Large intestine (tissue), 3 donors: ENCODE data around the gene JMJD8. TPM values are rescaled to one million over a fixed set of nuclear protein-coding genes. Genes with fewer than 3 reads are reported as not detected.
A peak's percentile ranks its signal among the peaks of the same experiment; 100 is the strongest.

ENCODE experiments used
- DNase-seq, 2 donors: peaks; one replicate each; pipeline versions ENCODE4 v3.0.0 to v3.0.0-alpha.2; 2013
- H3K27ac ChIP-seq: one replicate; pipeline ENCODE4 v1.5.1; 2013; ENCODE audit warnings: low read length
- H3K27me3 ChIP-seq: 2 replicates; pipeline ENCODE4 v1.6.1; 2013; ENCODE audit warnings: low read length; ENCODE audit not compliant: control insufficient read depth, insufficient read depth
- H3K36me3 ChIP-seq: 2 replicates; pipeline ENCODE4 v1.6.1; 2013; ENCODE audit warnings: low read length; ENCODE audit not compliant: control insufficient read depth, insufficient read depth
- H3K4me1 ChIP-seq: one replicate; pipeline ENCODE4 v1.6.1; 2013; ENCODE audit warnings: low read length; ENCODE audit not compliant: control insufficient read depth, insufficient read depth
- H3K4me3 ChIP-seq: one replicate; pipeline ENCODE4 v1.5.1; 2013; ENCODE audit warnings: low read length
- H3K9me3 ChIP-seq: one replicate; pipeline ENCODE4 v1.6.1; 2013; ENCODE audit warnings: mild to moderate bottlenecking, low read depth, low read length, moderate library complexity; ENCODE audit not compliant: control insufficient read depth
- WGBS: methylation state at CpG from one replicate; pipeline ENCODE4 v1.1.5; 2013; ENCODE audit warnings: low lambda C conversion rate; ENCODE audit not compliant: insufficient coverage; 5-methylcytosine and 5-hydroxymethylcytosine counted together
- polyA plus RNA-seq: library from polyadenylated mRNA; unstranded; fragments of 120-200 nt; gene quantifications from one replicate; pipeline ENCODE4 v1.2.1, GENCODE V29; 2013

The JMJD8 gene
- polyA plus RNA-seq, 1 donor = 38.9 TPM

- peaks cover 60% of the 10 kb centered on the region for H3K4me1 ChIP-seq
- WGBS = 100% methylated on average over 4 of the region's 12 CpGs
- H3K27me3 ChIP-seq = no peaks in the 10 kb centered on the region
- H3K27ac ChIP-seq = peak overlapping the region; percentile 78
- no peak for DNase-seq
- peaks cover 10% of the 10 kb centered on the region for H3K9me3 ChIP-seq
- peaks cover 10% of the 10 kb centered on the region for H3K36me3 ChIP-seq
- no peak overlapping the region for H3K4me3 ChIP-seq
These were observed 39.6 kb downstream of the JMJD8 start for GRCh38 chr16:644556-644955.

- H3K4me3 ChIP-seq = peak overlapping the region; percentile 79
- H3K27ac ChIP-seq = peak overlapping the region; percentile 85
- no peaks in the 10 kb centered on the region for H3K27me3 ChIP-seq
- peaks cover 8% of the 10 kb centered on the region for H3K9me3 ChIP-seq
- no CpG with 5 or more reads among the region's 13 CpGs for WGBS
- peaks cover 10% of the 10 kb centered on the region for H3K36me3 ChIP-seq
- H3K4me1 ChIP-seq = peaks cover 52% of the 10 kb centered on the region
- peak in 1 of 2 donors; percentile 21 for DNase-seq
These were observed 41.1 kb downstream of the JMJD8 start for GRCh38 chr16:643050-643368.

GRCh38 chr16:642189-643049 is 41.7 kb downstream of the JMJD8 start:
- peak; percentile 49 to 84 for DNase-seq
- Histone ChIP-seq H3K27me3 (no peaks in the 10 kb centered on the region), H3K27ac (peak overlapping the region; percentile 85), H3K36me3 (peaks cover 10% of the 10 kb centered on the region), H3K4me1 (peaks cover 51% of the 10 kb centered on the region), H3K9me3 (peaks cover 5% of the 10 kb centered on the region), H3K4me3 (peak overlapping the region; percentile 79)
- no CpG with 5 or more reads among the region's 72 CpGs for WGBS

GRCh38 chr16:641326-642188 is 42.6 kb downstream of the JMJD8 start, which contains the start of gene MCRIP2:
TSS of gene MCRIP2 (plus strand) at chr16:641828. CDS start at chr16:641992, 164 bp downstream.
- WGBS = no CpG with 5 or more reads among the region's 81 CpGs
- peak; percentile 78 to 91 for DNase-seq
- Histone ChIP-seq H3K36me3 (peaks cover 2% of the 10 kb centered on the region), H3K27me3 (no peaks in the 10 kb centered on the region), H3K4me1 (peaks cover 45% of the 10 kb centered on the region), H3K27ac (peak within 1 kb of the TSS; percentile 85), H3K9me3 (peaks cover 5% of the 10 kb centered on the region), H3K4me3 (peak within 1 kb of the TSS; percentile 81)

- H3K4me3 ChIP-seq = peak overlapping the region; percentile 81
- H3K27me3 ChIP-seq = no peaks in the 10 kb centered on the region
- H3K27ac ChIP-seq = no peak overlapping the region
- no CpG with 5 or more reads among the region's 5 CpGs for WGBS
- peaks cover 5% of the 10 kb centered on the region for H3K9me3 ChIP-seq
- peaks cover 2% of the 10 kb centered on the region for H3K36me3 ChIP-seq
- DNase-seq = no peak
- peaks cover 36% of the 10 kb centered on the region for H3K4me1 ChIP-seq
These were observed 43.5 kb downstream of the JMJD8 start for GRCh38 chr16:640614-641013.

GRCh38 chr16:638836-639235 is 45.3 kb downstream of the JMJD8 start:
- DNase-seq = no peak
- Histone ChIP-seq H3K4me3 (no peak overlapping the region), H3K27ac (no peak overlapping the region), H3K36me3 (peaks cover 6% of the 10 kb centered on the region), H3K27me3 (no peaks in the 10 kb centered on the region), H3K4me1 (peaks cover 29% of the 10 kb centered on the region), H3K9me3 (peaks cover 5% of the 10 kb centered on the region)
- WGBS = no CpG with 5 or more reads among the region's 9 CpGs

GRCh38 chr16:638034-638543 is 46.0 kb downstream of the JMJD8 start:
- DNase-seq = no peak
- Histone ChIP-seq H3K36me3 (peaks cover 8% of the 10 kb centered on the region), H3K4me1 (peaks cover 26% of the 10 kb centered on the region), H3K9me3 (peaks cover 5% of the 10 kb centered on the region), H3K27me3 (no peaks in the 10 kb centered on the region), H3K4me3 (no peak overlapping the region), H3K27ac (no peak overlapping the region)
- no CpG with 5 or more reads among the region's 15 CpGs for WGBS

GRCh38 chr16:637081-638018 is 46.8 kb downstream of the JMJD8 start:
- H3K4me3 ChIP-seq = peak overlapping the region; percentile 78

GRCh38 chr16:636206-637080 is 47.7 kb downstream of the JMJD8 start, which contains the start of gene METTL26:
TSS of gene METTL26 (minus strand) at chr16:636305. CDS start at chr16:636290, 15 bp downstream.
- peaks cover 8% of the 10 kb centered on the region for H3K9me3 ChIP-seq
- peaks cover 8% of the 10 kb centered on the region for H3K36me3 ChIP-seq
- H3K4me1 ChIP-seq = peaks cover 19% of the 10 kb centered on the region
- WGBS = no CpG with 5 or more reads among the region's 91 CpGs
- H3K4me3 ChIP-seq = peak within 1 kb of the TSS; percentile 78
- peak within 1 kb of the TSS; percentile 97 for H3K27ac ChIP-seq
- peak; percentile 95 to 96 for DNase-seq
- no peaks in the 10 kb centered on the region for H3K27me3 ChIP-seq

More at GRCh38 chr16:637081-638018, 46.8 kb downstream of the JMJD8 start:
- peak in 1 of 2 donors; percentile 40 for DNase-seq
- Histone ChIP-seq H3K27me3 (no peaks in the 10 kb centered on the region), H3K27ac (peak overlapping the region; percentile 97), H3K9me3 (peaks cover 7% of the 10 kb centered on the region), H3K36me3 (peaks cover 8% of the 10 kb centered on the region), H3K4me1 (peaks cover 19% of the 10 kb centered on the region)
- WGBS = no CpG with 5 or more reads among the region's 53 CpGs
